Vagina (tissue), 2 donors: ENCODE measurements around the gene FBXW5. TPM values are rescaled to one million over a fixed set of nuclear protein-coding genes. Genes with fewer than 3 reads are reported as not detected.
A peak's percentile ranks its signal among the peaks of the same experiment; 100 is the strongest.

ENCODE experiments used
- DNase-seq, 2 donors: peaks; one replicate each; pipeline ENCODE4 v3.0.0-alpha.2; 2017; ENCODE audit errors: extremely low spot score in 2 of 2
- H3K27ac ChIP-seq: fragments of 200-600 bp; sonication (generic); one replicate; pipeline ENCODE4 v1.5.1; 2019
- H3K27me3 ChIP-seq: fragments of 200-600 bp; sonication (generic); one replicate; pipeline ENCODE4 v1.5.1; 2019
- H3K36me3 ChIP-seq, 2 donors: fragments of 200-600 bp; sonication (generic); one replicate each; pipeline ENCODE4 v1.5.1; 2017 to 2019
- H3K4me1 ChIP-seq: fragments of 200-600 bp; sonication (generic); one replicate; pipeline ENCODE4 v1.5.1; 2019
- H3K4me3 ChIP-seq, 2 donors: fragments of 200-600 bp; sonication (generic); 1 replicate in 1 of 2; 2 replicates in 1 of 2; pipeline ENCODE4 v1.5.1; 2016 to 2019
- H3K9me3 ChIP-seq: fragments of 200-600 bp; sonication (generic); one replicate; pipeline ENCODE4 v1.5.1; 2019
- POLR2A ChIP-seq, 2 donors: fragments of 450-650 bp; IDR thresholded peaks; one replicate each; pipeline ENCODE4 v1.6.1; 2017; ENCODE audit warnings: antibody characterized with exemption in 2 of 2, mild to moderate bottlenecking in 2 of 2, moderate library complexity in 2 of 2
- POLR2AphosphoS5 ChIP-seq, 2 donors: sonication (generic); formaldehyde crosslinking; IDR thresholded peaks; one replicate each; pipeline ENCODE4 v1.9.0; 2017; ENCODE audit warnings: antibody characterized with exemption in 2 of 2, mild to moderate bottlenecking in 2 of 2, low read depth in 1 of 2; ENCODE audit not compliant: insufficient read depth in 1 of 2
- intact Hi-C: fragments of 100-400 bp; cut with DNase I; formaldehyde crosslinking; loops from one replicate; pipeline ENCODE4 v1.15.1; 2023
- total RNA-seq: library from RNA; depleted of rRNA; stranded (reverse); fragments of >200 nt; gene quantifications from one replicate; pipeline ENCODE4 v1.2.3, GENCODE V29; 2016
- TF ChIP-seq, protein P1 (sequence below), 3 experiments: fragments of 450-650 bp in 2 of 3; fragments of 200-600 bp in 1 of 3; sonication (generic) in 1 of 3; IDR thresholded peaks; one replicate each; pipeline ENCODE4 v1.5.1; 2017 to 2019; ENCODE audit warnings: antibody characterized with exemption in 3 of 3, mild to moderate bottlenecking in 2 of 3, moderate library complexity in 2 of 3

Gene FBXW5
- total RNA-seq, 1 donor from 2014 or later = 125 TPM

DNA sequence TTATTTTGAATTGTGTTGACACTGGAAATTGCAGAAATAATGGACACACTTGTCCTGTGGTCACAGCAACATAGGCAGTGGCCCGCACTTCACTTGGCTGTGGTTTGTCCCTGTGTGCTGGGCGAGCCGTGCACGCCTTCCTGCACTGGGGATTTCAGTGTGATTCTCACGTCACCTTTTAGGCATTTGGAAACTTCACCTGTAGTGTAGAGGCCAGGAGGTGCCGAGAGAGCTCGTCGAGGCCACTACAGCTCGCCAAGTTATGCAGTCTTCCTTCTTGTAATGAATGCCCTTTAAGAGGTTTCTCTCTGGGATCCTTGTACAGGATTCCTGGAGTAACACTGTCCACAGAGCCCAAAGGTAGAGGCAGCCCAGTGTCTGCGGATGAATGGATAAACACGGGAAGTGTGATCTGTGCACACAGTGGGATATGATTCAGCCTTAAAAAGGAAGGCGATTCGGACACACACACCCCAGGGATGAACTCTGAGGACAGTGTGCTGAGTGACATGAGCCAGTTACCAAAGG is 43.5 kb downstream of the FBXW5 start:
- H3K4me3 ChIP-seq = no peak overlapping the region
- H3K4me1 ChIP-seq = peaks cover 37% of the 10 kb centered on the region
- H3K9me3 ChIP-seq = no peaks in the 10 kb centered on the region
- no peak for TF ChIP-seq POLR2A (IDR thresholded peaks at IDR 0.05)
- TF ChIP-seq, protein P1, sequence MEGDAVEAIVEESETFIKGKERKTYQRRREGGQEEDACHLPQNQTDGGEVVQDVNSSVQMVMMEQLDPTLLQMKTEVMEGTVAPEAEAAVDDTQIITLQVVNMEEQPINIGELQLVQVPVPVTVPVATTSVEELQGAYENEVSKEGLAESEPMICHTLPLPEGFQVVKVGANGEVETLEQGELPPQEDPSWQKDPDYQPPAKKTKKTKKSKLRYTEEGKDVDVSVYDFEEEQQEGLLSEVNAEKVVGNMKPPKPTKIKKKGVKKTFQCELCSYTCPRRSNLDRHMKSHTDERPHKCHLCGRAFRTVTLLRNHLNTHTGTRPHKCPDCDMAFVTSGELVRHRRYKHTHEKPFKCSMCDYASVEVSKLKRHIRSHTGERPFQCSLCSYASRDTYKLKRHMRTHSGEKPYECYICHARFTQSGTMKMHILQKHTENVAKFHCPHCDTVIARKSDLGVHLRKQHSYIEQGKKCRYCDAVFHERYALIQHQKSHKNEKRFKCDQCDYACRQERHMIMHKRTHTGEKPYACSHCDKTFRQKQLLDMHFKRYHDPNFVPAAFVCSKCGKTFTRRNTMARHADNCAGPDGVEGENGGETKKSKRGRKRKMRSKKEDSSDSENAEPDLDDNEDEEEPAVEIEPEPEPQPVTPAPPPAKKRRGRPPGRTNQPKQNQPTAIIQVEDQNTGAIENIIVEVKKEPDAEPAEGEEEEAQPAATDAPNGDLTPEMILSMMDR (IDR thresholded peaks at IDR 0.05) = no peak
- no peak for TF ChIP-seq POLR2AphosphoS5 (IDR thresholded peaks at IDR 0.05; ENCODE audit: insufficient read depth in 1 of 2, low read depth in 1 of 2)
- no peak for DNase-seq
- intact Hi-C loops = no loop called here
- no peaks in the 10 kb centered on the region for H3K27me3 ChIP-seq
- peak overlapping the region; percentile 77 for H3K27ac ChIP-seq
- H3K36me3 ChIP-seq = peaks cover 0 to 19% of the 10 kb centered on the region in 2 donors

DNA sequence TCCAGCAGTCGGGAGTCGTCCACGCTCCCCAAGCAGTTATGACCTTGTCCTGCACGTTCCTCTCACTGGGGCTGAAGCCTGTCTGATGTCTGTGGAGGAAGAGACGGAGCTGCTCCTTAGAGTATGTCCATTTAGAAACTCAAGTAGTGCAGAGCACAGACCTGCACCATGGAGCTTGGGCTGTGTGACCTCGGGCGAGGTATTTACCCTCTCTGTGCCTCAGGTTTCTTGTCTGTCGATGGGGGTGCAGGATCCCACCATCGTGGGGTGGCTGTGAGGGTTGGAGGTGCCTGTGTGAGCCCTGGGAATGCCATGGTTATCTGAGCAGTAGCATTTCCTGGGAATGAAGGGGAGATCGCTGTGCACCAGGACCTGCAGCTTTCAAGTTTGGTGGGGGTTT is 44.0 kb downstream of the FBXW5 start:
- H3K4me3 ChIP-seq = no peak overlapping the region
- peaks cover 37% of the 10 kb centered on the region for H3K4me1 ChIP-seq
- TF ChIP-seq, protein P1 (IDR thresholded peaks at IDR 0.05) = no peak
- TF ChIP-seq POLR2AphosphoS5 (IDR thresholded peaks at IDR 0.05; ENCODE audit: insufficient read depth in 1 of 2, low read depth in 1 of 2) (no peak), POLR2A (IDR thresholded peaks at IDR 0.05) (no peak)
- H3K27ac ChIP-seq = peak overlapping the region; percentile 77
- no peaks in the 10 kb centered on the region for H3K27me3 ChIP-seq
- no peak for DNase-seq
- peaks cover 0 to 19% of the 10 kb centered on the region in 2 donors for H3K36me3 ChIP-seq
- H3K9me3 ChIP-seq = no peaks in the 10 kb centered on the region
- intact Hi-C loops = no loop called here

DNA sequence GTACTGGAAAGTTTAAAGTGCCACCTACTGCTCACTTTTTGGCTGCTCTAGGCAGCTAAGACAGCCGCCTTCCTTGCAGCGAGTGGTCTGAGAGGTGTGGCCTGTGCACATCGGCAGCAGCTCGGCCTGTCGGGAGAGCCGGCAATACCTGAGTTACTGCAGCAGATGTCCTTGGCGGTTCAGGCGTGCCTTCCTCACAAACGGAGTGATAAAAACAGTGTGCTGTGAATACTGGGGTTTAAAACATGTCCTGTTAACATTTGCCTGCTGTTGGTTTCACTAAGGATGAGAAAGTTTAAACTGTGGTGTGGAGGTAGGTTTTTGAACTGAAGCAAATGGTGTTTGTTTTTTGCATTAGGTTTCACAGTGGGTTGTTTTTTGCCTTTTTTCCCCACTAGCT is 45.3 kb downstream of the FBXW5 start:
- intact Hi-C loops = no loop called here
- Histone ChIP-seq H3K36me3 (peaks cover 0 to 19% of the 10 kb centered on the region in 2 donors), H3K4me3 (no peak overlapping the region), H3K4me1 (peaks cover 37% of the 10 kb centered on the region), H3K27ac (no peak overlapping the region), H3K9me3 (no peaks in the 10 kb centered on the region), H3K27me3 (no peaks in the 10 kb centered on the region)
- TF ChIP-seq POLR2AphosphoS5 (IDR thresholded peaks at IDR 0.05; ENCODE audit: insufficient read depth in 1 of 2, low read depth in 1 of 2) (no peak), POLR2A (IDR thresholded peaks at IDR 0.05) (no peak)
- TF ChIP-seq, protein P1 (IDR thresholded peaks at IDR 0.05) = no peak
- DNase-seq = no peak

DNA sequence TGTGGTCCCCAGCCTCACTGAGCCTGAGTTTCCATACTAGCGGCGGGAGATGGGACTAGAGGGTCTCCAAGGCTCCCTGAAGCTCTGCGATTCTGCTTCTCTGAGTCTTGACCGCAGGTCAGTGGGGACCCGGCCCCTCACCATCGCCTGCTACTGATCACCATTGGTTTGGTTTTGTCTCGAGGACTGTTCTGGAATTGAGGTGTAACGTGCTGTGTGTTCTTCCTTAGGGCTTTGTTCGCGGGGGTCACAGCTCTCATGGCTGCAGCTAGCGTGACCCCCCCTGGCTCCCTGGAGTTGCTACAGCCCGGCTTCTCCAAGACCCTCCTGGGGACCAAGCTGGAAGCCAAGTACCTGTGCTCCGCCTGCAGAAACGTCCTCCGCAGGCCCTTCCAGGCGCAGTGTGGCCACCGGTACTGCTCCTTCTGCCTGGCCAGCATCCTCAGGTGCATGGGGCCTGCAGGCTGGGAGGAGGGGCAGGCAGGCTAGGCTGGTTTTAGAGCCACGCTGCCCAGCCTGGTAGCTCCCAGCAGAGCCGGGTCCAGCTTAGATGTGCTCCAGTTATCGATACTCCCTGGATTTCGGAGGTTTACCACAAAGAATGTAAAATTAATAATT is 45.9 kb downstream of the FBXW5 start:
- H3K4me3 ChIP-seq = no peak overlapping the region
- H3K4me1 ChIP-seq = peaks cover 33% of the 10 kb centered on the region
- intact Hi-C loops = no loop called here

More for the DNA sequence above, 45.9 kb downstream of the FBXW5 start:
- DNase-seq = no peak
- no peaks in the 10 kb centered on the region for H3K9me3 ChIP-seq
- no peak overlapping the region for H3K27ac ChIP-seq
- peaks cover 0 to 19% of the 10 kb centered on the region in 2 donors for H3K36me3 ChIP-seq
- H3K27me3 ChIP-seq = no peaks in the 10 kb centered on the region
- TF ChIP-seq POLR2AphosphoS5 (IDR thresholded peaks at IDR 0.05; ENCODE audit: insufficient read depth in 1 of 2, low read depth in 1 of 2) (no peak), POLR2A (IDR thresholded peaks at IDR 0.05) (no peak)
- TF ChIP-seq, protein P1 (IDR thresholded peaks at IDR 0.05) = no peak
